Mucosa of descending colon (tissue), 3 donors: Measurements from ENCODE around the gene GAS7. TPM values are rescaled to one million over a fixed set of nuclear protein-coding genes. Genes with fewer than 3 reads are reported as not detected.

Experiments used
- ATAC-seq: fragments of 200-7000 bp; cut with Tn5 transposase; one replicate; pipeline ENCODE4 v1.9.1; 2020; ENCODE audit warnings: mild to moderate bottlenecking, moderate library complexity
- DNase-seq, 3 donors: peaks; one replicate each; pipeline ENCODE4 v3.0.0-alpha.2; 2020
- H3K36me3 ChIP-seq: fragments of 200-600 bp; one replicate; pipeline ENCODE4 v1.8.0; 2021; ENCODE audit warnings: low read depth, mild to moderate bottlenecking
- H3K4me1 ChIP-seq: fragments of 200-600 bp; one replicate; pipeline ENCODE4 v1.8.0; 2021; ENCODE audit warnings: low read depth, mild to moderate bottlenecking
- H3K4me3 ChIP-seq: fragments of 200-600 bp; one replicate; pipeline ENCODE4 v1.8.0; 2021; ENCODE audit warnings: mild to moderate bottlenecking
- H3K9me3 ChIP-seq: fragments of 200-600 bp; one replicate; pipeline ENCODE4 v1.8.0; 2021; ENCODE audit warnings: mild to moderate bottlenecking
- intact Hi-C, 2 donors: fragments of 100-400 bp; cut with DNase I in 1 of 2; cut with micrococcal nuclease in 1 of 2; formaldehyde crosslinking; loops; one replicate each; pipeline versions ENCODE4 v1.11.0 to v1.11.1; 2022; cut with DNase I, micrococcal nuclease
- total RNA-seq, 3 donors: library from RNA; stranded (reverse); fragmentation: NEBNext Ultra II Directional in 2 of 3; extraction: Animal tissue kit (Norgen Biotek cat#: 25700) in 2 of 3; gene quantifications; one replicate each; pipeline versions ENCODE4 v1.2.1 to v1.2.4, GENCODE V29; 2021 to 2023
- TF ChIP-seq, protein P1 (sequence below): fragments of 200-600 bp; IDR thresholded peaks from one replicate; pipeline ENCODE4 v1.8.0; 2022; ENCODE audit warnings: antibody characterized with exemption, mild to moderate bottlenecking
- donor health status: DM: no; HTN: no; CAD: no; lungs with moderate emphysema.
- donor health status: DM: no; HTN: no; CAD: no.
- donor health status: DM: no; HTN: yes; CAD: no.

GAS7 gene
- total RNA-seq, 3 donors from 2014 or later, result 6.4 to 54.4 (median 21.6) TPM

DNA sequence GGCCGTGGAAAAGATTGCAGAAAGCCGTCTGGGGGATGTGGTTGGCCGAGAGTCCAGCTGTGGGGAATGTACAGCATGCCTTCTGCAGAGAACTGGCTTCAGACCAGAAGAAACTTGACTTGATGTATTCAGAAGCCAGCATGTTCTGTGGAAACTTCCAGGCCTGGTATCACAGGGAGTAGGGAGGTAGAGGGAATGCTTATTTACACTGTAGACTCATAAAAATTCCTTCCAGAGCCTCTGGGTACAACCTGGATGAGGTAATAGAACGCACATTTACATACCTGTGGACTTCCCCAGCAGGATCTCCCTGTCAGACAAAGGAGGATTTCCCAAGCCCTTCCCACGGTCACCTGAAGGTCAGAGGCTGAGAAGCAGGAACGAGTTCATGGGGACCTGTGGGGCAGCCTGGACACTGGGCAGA is 11.8 kb upstream of the GAS7 start:
- ATAC-seq (peak; percentile 96), DNase-seq (peak in 1 of 3 donors; percentile 41)
- H3K9me3 ChIP-seq, result peaks cover 7% of the 10 kb centered on the region
- intact Hi-C loops, result no loop called here
- TF ChIP-seq, protein P1, sequence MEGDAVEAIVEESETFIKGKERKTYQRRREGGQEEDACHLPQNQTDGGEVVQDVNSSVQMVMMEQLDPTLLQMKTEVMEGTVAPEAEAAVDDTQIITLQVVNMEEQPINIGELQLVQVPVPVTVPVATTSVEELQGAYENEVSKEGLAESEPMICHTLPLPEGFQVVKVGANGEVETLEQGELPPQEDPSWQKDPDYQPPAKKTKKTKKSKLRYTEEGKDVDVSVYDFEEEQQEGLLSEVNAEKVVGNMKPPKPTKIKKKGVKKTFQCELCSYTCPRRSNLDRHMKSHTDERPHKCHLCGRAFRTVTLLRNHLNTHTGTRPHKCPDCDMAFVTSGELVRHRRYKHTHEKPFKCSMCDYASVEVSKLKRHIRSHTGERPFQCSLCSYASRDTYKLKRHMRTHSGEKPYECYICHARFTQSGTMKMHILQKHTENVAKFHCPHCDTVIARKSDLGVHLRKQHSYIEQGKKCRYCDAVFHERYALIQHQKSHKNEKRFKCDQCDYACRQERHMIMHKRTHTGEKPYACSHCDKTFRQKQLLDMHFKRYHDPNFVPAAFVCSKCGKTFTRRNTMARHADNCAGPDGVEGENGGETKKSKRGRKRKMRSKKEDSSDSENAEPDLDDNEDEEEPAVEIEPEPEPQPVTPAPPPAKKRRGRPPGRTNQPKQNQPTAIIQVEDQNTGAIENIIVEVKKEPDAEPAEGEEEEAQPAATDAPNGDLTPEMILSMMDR, result no peak
- H3K36me3 ChIP-seq, result no peaks in the 10 kb centered on the region
- peaks cover 5% of the 10 kb centered on the region for H3K4me1 ChIP-seq
- H3K4me3 ChIP-seq, result no peak overlapping the region

- peaks cover 7% of the 10 kb centered on the region for H3K9me3 ChIP-seq
- H3K4me1 ChIP-seq, result peaks cover 5% of the 10 kb centered on the region
- no peaks in the 10 kb centered on the region for H3K36me3 ChIP-seq
- TF ChIP-seq, protein P1, result no peak
- H3K4me3 ChIP-seq, result no peak overlapping the region
- ATAC-seq, result no peak
- no peak for DNase-seq
- intact Hi-C loops, result no loop called here
Measured at GRCh38 chr17:10208604-10209193, 10.3 kb upstream of the GAS7 start.

DNA sequence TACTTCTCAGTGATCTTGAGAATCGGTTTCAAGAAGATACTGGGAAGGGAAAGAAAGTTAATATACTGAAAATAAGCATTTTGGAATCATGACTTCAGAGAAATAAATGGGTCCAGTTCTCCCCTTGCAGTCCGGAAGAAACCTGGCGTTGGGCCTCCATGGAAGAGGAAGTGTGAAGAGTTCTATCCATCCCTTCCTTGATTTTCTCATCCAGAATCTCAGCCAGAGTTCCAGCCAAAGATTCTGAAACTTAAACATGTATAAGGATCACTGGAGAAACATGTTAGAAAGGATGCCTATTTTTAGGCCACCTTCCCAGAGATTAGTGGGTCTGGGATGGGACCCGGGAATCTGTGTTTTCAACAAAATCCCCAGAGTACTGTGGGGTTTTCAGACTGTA is 8.7 kb upstream of the GAS7 start:
- Histone ChIP-seq H3K4me1 (peaks cover 5% of the 10 kb centered on the region), H3K4me3 (no peak overlapping the region), H3K36me3 (no peaks in the 10 kb centered on the region), H3K9me3 (peaks cover 7% of the 10 kb centered on the region)
- ATAC-seq (no peak), DNase-seq (no peak)
- intact Hi-C loops, result no loop called here
- TF ChIP-seq, protein P1, result no peak

DNA sequence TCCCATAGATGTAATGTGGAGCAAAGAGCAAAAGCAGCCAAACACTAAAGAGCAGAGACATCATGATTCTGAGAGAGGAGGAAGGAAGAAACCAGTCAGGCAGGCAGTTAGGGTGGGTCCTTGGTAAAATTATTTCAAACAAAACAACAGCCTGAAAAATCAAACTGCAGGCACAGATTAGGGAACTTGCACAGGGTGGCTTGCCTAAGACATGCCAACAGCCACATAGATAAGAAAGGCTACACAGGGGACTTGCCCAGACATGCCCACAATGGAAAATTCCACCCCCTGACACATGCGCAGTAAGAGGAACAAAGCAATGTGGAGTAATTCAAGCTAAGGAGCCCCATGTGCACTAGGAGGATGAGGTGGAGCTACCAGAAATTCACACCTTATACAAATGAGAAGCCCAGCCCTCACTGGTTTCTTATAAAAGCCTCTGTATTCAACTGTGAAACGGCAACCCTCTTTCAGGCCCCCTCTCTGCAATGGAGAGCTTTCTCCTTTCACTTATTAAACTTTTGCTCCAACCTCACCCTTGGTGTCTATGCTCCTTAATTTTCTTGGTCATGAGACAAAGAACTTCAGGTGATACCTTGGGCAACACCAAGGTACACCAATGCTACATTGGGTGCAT is 7.3 kb upstream of the GAS7 start:
- Histone ChIP-seq H3K9me3 (peaks cover 7% of the 10 kb centered on the region), H3K4me3 (no peak overlapping the region), H3K4me1 (peaks cover 5% of the 10 kb centered on the region), H3K36me3 (no peaks in the 10 kb centered on the region)
- DNase-seq (no peak), ATAC-seq (no peak)
- intact Hi-C loops, result no loop called here
- TF ChIP-seq, protein P1, result no peak

DNA sequence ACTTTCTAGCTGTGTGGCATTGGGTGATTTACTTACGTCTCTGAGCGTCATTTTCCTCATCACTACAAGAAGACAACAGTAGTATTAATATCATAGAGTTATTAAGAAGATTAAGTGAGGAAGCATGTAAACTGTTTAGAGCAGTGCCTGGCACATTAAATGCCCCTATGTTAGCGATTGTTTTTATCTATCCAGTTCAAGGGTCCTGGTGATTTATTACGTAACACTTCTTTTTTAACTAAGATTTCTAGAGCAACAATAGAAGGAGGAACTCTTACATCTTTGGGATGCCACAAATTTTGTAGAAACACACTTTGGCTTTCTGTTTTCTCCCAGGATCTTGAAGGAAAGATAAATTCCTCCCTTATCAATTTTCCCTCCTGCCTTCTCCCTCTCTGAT is 3.3 kb upstream of the GAS7 start:
- intact Hi-C loops, result no loop called here
- peaks cover 7% of the 10 kb centered on the region for H3K9me3 ChIP-seq
- DNase-seq, result no peak
- no peaks in the 10 kb centered on the region for H3K36me3 ChIP-seq
- H3K4me3 ChIP-seq, result no peak overlapping the region
- H3K4me1 ChIP-seq, result peaks cover 7% of the 10 kb centered on the region
- TF ChIP-seq, protein P1, result no peak
- ATAC-seq, result no peak
